HG02642 (cell line): ENCODE data around the gene CCDC188.

Source experiments
- ATAC-seq: cut with Tn5 transposase; IDR thresholded peaks from one replicate; pipeline ENCODE4 v1.9.1; 2021; ENCODE audit warnings: mild to moderate bottlenecking; ENCODE audit not compliant: unreplicated experiment, poor library complexity

The CCDC188 gene

DNA sequence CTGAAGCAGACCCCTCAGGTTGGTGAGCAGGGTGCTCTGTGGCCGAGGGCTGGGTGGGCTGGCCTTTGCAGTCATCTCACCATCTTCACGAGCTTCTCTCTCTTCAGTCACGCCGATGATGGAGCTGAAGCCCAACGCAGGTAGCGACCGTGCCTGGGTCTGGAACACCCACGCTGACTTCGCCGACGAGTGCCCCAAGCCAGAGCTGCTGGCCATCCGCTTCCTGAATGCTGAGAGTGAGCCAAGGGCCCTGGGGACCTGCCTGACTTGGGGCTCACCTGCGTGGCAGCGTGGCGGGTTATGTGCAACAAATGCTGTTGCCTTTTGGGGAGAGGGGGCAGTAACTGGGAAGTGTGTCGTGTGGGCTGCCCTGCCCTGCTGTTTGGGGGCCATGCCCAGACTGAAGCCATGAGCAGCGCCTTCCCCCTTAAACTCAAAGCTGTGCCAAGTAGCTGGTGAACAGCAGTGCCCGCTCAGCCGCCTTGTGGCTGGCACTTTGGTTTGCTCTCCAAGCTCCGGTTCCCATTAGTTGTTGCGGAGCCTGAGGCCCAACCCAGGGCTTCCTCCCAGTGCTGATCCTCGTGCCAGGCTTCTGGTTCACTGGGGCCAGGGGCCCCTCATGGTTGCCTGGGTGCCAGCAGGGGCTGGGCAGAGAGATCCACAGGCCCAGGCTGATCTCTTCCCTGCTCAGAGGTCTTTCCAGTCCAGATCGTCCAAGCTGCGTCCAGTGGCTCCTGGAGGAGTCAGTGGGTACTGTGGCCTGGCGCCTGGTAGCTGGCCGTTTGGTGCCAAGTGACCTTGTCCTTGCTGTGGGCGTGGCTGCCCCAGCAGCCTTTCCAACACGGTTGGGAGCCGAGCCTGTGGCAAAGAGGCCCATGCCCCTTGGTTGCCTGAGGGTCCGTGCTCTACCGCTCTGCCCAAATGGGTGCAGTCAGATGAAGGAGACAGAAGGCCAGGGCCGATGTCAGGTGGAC, 25.4 kb downstream of the CCDC188 start:
- ATAC-seq, result no peak

GRCh38 chr22:20124083-20124787, 26.6 kb downstream of the CCDC188 start:
- no peak for ATAC-seq

DNA sequence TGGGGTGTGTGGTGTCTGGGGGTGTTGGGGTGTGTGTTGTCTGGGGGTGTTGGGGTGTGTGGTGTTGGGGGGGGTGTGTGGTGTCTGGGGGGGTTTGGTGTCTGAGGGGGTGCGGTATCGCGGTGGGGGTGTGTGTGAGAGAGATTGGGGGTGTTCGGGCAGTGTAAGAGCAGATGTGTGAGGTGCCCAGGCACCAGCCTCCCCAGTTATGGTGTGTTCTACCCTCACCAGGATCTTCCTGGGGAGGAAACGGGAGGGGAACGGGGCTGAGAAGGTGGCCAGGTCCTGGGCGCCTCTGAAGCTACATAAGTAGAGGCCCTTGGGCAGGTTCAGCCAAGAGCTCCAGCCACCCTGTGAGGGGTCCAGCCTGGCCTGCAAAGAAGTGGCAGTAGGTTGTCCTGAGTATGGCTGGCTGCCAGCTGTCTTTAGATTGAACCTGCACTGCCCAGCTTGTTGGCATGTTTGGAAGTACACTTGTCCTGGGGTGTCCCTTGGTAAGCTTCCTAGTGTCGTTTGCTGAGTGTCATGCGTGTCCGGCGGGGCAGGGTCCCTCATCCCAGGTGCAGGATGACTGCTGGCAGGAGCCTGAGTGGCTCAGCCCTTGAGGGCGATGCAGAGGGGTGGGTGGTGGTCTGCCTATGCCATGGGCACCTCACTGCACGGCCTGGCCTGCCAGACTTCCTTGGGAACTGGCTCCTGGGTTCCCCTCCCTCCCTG, 27.3 kb downstream of the CCDC188 start:
- ATAC-seq, result no peak

- ATAC-seq, result no peak
These were observed 28.9 kb downstream of the CCDC188 start for GRCh38 chr22:20121856-20122415.

GRCh38 chr22:20118300-20119020, 32.4 kb downstream of the CCDC188 start:
- ATAC-seq, result no peak

DNA sequence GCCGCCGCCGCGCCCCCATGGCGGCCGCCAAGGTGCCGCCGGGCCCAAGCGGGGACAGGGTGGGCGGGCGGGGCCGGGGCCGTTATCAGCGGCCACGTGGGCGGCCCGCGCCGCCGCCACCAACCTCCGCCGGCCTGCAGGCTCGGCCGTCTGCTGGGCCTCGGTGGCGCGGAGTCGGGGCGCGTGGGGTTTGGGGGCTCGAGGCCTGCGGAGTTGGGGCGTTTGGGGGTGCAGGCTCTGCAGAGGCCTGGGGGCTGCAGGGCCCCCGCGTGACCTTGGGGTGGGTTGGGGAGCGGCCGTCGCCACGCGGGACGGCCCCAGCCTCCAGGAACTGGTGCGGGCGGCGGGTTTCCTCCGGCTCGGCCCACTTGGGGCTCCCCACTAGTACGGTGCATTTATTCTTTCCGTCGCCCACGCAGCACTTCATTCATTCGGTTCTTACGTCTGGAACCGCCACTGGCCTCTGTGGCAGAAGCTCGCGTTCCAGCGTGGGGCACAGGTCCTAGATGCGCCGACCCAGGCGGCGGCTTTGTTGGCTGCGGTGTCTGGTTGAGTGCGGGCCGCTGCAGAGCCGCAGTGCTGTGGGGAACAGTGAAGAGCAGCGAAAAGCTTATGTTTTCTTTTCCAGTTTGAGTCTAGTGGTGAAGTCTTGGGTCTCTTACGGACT, 33.1 kb downstream of the CCDC188 start:
- ATAC-seq, result peak; percentile 23

GRCh38 chr22:20116951-20117632, 33.8 kb downstream of the CCDC188 start, which contains the start of gene TRMT2A:
TSS of gene TRMT2A (minus strand) at chr22:20117226. CDS start at chr22:20116906, 320 bp downstream.
- ATAC-seq, result peak; percentile 81

DNA sequence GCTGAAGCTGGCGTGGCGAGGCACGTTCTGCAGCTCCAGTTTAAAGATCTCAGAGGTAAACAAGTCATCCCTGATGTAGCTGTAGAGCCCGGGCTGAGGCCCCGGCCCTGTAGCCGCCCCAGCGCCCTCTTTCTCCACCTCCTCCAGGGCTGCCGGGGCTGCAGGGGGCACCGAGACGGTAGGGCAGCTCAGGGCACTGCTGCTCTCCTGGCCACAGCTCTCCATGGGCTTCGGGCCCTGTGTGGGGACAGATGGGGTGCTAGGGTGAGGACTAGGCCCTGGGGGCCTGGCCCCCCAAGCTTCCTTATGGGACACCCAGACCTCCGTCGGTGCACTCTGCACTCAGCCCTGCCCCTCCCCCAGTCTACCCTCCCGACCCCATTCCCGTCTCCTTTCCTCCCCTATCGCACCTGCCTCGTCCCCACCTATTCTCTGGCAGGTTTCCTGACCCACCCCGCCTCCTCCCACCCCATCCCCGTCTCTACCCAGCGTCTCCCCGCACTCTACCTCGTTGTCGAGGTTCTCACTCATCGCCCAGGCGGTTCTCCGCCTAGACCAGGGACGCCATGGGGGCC, 34.4 kb downstream of the CCDC188 start:
- no peak for ATAC-seq

- ATAC-seq, result no peak
These were observed 35.0 kb downstream of the CCDC188 start, which contains the start of gene RANBP1 for GRCh38 chr22:20115691-20116375. TSS of gene RANBP1 (plus strand) at chr22:20116104. CDS start at chr22:20116185, 81 bp downstream.

DNA sequence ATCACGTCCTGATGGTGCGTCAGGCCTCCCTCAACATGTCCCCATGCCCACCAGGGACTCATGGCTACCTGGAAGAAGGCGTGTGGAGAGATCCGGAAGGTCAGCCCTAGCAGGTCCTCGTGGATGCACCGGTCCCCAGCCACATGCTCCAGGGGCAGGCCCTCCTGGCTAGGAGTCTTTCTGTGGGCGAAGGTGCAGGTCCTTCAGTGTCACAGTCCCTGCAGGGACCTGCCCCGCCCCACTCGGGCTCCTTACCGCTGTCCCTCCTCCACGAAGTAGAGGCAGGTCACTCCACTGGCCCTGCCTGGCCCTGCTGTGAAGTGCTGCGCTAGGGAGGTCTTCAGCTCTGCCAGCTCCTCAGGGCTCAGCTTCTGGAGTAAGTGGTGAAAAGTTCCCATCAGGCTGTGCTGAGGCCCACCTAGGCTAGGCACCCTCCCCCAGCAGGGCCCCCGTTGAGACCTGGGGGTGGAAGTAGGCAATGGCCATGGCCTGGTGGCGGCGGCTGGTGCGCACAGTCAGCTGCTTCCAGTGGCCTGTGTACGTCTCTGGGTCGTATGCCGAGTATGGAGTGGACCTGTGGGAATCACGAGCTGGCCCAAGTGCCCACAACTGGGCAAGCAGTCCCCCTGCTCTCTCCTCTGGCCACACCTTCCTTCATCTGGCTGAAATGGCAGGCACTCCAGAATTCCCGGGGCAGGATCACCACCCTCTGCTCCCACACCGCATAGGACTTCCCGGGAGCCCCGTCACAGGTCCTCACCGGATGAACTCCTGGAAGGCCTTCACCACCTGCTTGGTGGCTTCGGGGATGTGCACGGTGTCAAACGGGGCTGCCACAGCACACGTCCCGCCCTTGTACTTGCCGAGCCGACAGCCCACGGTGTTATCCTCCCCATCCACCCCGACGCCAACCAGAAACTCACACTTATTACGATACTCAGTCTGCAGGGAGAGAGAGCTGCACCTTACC, 36.1 kb downstream of the CCDC188 start:
- no peak for ATAC-seq

DNA sequence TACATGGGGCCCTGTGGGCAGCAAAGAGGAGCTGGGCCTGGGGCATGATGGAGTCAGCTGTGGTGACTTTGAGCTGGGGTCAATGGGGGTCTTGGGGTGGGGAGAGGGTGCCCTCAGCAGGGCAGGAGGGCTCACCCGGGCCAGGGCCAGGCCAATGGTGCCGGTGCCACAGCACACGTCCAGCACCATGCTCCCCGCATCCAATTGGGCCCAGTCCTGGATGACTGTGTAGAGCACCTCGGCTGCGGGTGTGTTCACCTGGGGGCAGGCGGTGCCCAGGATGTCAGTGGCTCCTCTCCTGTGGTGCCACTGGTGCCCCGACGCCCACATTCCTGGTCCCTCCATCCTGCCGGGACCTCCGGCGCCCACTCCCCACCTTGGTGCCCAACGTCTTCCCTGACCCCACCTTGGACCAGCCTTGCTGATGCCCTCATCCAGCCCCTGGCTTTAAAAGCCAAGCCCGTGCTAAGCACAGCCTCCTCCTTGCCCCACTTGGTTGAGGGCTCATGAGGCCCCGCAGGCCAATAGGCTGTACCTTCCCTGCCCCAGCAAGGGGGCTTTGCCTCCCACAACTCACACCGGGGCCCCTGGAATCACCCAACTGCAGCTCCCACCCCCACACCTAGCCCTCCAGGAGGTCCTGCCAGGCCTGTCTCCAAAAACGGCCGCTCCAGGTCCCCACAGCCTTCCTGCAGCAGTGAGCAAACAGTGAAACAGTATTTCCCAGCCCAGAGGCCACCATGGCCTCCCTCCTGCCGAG, 37.1 kb downstream of the CCDC188 start:
- ATAC-seq, result no peak

DNA sequence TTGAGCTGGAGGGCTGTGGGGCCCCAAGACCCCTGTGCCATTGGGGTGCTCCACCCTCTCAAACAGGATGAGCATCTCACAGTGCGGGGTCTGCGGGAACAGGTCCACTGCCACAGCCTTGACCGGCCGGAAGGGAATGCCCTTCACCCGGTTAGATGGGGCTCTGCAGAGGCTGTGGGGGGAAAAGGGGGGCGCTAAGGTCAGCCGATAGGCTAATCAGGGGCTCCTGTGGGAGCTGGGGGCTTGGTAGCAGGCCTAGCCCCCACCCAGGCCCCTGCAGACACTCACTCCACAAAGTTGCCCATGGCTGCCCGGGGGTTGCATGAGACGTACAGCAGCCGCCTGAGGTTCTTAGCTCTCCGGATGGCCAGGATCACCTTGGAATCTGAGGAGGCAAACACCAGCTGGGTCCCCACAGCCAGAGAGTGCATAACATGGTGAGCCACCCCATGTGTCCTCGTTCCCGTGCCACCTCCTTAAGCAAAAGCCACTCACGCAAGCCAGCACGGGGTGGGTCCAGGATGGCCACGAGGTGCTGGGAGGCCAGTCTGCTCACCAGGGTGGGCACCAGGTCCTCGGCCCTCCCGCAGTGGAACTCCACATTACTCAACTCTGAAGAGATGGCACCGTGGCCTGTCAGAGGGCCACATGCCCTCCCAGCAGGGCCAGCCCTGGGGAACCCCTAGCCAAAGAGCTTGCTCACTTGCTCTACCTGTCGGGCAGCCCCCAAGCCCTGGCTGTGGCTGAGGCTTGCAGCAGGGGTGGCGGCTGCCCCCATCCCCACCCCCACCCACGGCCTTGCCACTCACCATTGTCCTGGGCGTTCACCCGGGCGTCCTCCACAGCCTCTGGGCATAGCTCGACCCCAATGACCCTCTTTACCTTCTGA, 38.0 kb downstream of the CCDC188 start:
- ATAC-seq, result no peak

DNA sequence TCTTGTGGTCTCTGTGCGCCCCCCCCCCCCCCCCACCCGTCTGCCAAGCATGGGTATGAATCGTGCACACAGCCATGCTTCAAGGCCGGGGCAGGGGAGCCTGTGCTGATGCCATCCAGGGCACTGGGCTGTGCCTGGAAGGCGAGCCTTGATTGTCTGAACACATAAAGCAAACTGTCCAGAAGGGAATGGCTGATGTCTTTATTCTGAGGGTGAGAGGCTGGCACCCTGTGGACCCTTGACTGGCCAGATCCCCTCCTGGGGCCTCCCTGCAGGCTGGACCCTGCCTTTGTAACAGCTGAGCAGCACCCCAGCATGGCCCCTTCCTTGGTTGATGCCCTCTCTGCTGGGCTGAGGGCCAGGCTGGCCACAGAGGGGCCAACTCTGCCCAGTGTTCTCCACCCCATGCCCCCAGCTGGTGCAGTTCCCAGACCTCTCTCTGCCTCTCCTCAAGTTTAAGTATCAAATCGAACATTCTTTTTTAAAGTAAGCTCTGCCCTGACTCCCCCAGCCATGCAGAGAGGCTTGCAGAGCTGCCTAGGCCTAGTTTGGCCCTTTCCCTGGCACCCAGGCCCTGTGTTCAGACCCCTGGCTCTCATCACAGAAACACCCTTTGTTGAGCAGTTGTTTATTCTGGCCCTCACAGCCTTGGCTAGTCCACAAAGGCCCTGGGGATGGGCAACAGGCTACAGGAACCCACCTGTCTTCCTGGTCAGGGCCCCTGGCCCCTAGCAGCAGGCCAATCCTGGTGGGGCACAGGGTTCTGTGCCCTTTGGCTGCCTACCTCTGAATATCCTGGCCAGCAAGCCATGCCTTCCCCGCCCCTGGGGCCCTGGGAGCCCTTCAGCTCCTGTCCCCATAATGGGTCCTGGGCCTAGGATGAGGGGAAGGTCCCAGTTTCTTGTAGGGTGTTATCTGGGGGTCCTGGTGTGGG, 38.9 kb downstream of the CCDC188 start:
- ATAC-seq, result no peak
